GM12878 (cell line): Measurements from ENCODE around the gene MAST2. TPM values are rescaled to one million over a fixed set of nuclear protein-coding genes. Genes with fewer than 3 reads are reported as not detected.

Experiments used
- ATAC-seq: fragments of 200-7000 bp; cut with Tn5 transposase; 3 replicates; pipeline ENCODE4 v1.9.1; 2020; ENCODE audit warnings: mild to moderate bottlenecking, moderate library complexity
- BruUV-seq: library from RNA; stranded (reverse); fragments of 400-500 nt; replicated peaks from 2 replicates; lab custom pipeline; 2021; lab: Mats Ljungman, UMichigan
- CTCF ChIA-PET: fragments of 300-600 bp; sonication (Branson Sonifier 250); formaldehyde crosslinking; extraction: SDS; loops from one replicate; lab custom pipeline; 2021; ENCODE audit warnings: inconsistent platforms; lab: Yijun Ruan, JAX
- POLR2A ChIA-PET: fragments of 350-600 bp; formaldehyde crosslinking; extraction: SDS; loops from one replicate; lab custom pipeline; 2021; ENCODE audit warnings: inconsistent platforms; lab: Charles Lee
- RAD21 ChIA-PET: fragments of 300-600 bp; sonication (Branson Sonifier 250); formaldehyde crosslinking; loops from one replicate; lab custom pipeline; 2023; ENCODE audit warnings: antibody characterized with exemption; ENCODE audit not compliant: unreplicated experiment; lab: Charles Lee
- SMC1A ChIA-PET: fragments of 300-600 bp; sonication (Branson Sonifier 250); formaldehyde crosslinking; loops from one replicate; lab custom pipeline; 2023; ENCODE audit not compliant: unreplicated experiment, uncharacterized antibody; lab: Charles Lee
- DNase-seq: peaks from one replicate; pipeline ENCODE4 v3.0.0-alpha.2; 2011; ENCODE audit warnings: low read depth, low spot score
- FAIRE-seq: peaks from 3 replicates; lab custom pipeline; 2011; peaks lifted over from hg19 to GRCh38; lab: Jason Lieb, UNC
- H2AFZ ChIP-seq: 2 replicates; pipeline ENCODE4 v1.6.0; 2011; ENCODE audit warnings: low read depth, low read length, control low read depth; ENCODE audit not compliant: control insufficient read depth
- H3K27ac ChIP-seq: 2 replicates; pipeline ENCODE4 v1.5.1; 2011; ENCODE audit warnings: control low read depth; ENCODE audit not compliant: control insufficient read depth, insufficient read depth
- H3K27me3 ChIP-seq, 2 experiments: replicated peaks in 1 of 2; 2 replicates each; pipeline versions ENCODE4 v1.6.0 to v1.6.1; 2011; ENCODE audit warnings: low read length in 1 of 2; ENCODE audit not compliant: control insufficient read depth in 2 of 2, insufficient read depth in 2 of 2
- H3K36me3 ChIP-seq, 2 experiments: 2 replicates each; pipeline ENCODE4 v1.5.1; 2011; ENCODE audit warnings: low read length in 1 of 2; ENCODE audit not compliant: control insufficient read depth in 2 of 2, insufficient read depth in 2 of 2
- H3K4me1 ChIP-seq: 2 replicates; pipeline ENCODE4 v1.6.1; 2011; ENCODE audit warnings: mild to moderate bottlenecking, low read length, moderate library complexity, mixed read lengths; ENCODE audit not compliant: control insufficient read depth, insufficient read depth
- H3K4me2 ChIP-seq: 2 replicates; pipeline ENCODE4 v1.6.0; 2011; ENCODE audit warnings: control low read depth; ENCODE audit not compliant: control insufficient read depth, insufficient read depth
- H3K4me3 ChIP-seq: fragments of 200-600 bp; sonication (generic); 2 replicates; pipeline ENCODE4 v1.5.1; 2016
- H3K79me2 ChIP-seq: 2 replicates; pipeline ENCODE4 v1.6.0; 2011; ENCODE audit warnings: low read length; ENCODE audit not compliant: control insufficient read depth, insufficient read depth
- H3K9ac ChIP-seq: 2 replicates; pipeline ENCODE4 v1.8.0; 2011; ENCODE audit warnings: low read length, control low read depth, mixed read lengths; ENCODE audit not compliant: control insufficient read depth, insufficient read depth
- H3K9me3 ChIP-seq: replicated peaks from 3 replicates; pipeline ENCODE4 v1.5.1; 2011; ENCODE audit warnings: mild to moderate bottlenecking, low read length; ENCODE audit not compliant: control insufficient read depth, insufficient read depth
- H4K20me1 ChIP-seq: 2 replicates; pipeline ENCODE4 v1.6.0; 2011; ENCODE audit not compliant: control insufficient read depth, insufficient read depth
- BACH1 ChIP-seq: fragments of 450-650 bp; IDR thresholded peaks from 2 replicates; pipeline ENCODE4 v1.6.1; 2017; ENCODE audit warnings: mild to moderate bottlenecking, borderline replicate concordance
- CREM ChIP-seq: IDR thresholded peaks from 2 replicates; pipeline ENCODE4 v1.6.1; 2014; ENCODE audit warnings: antibody characterized with exemption, low read depth
- DPF2 ChIP-seq: fragments of 450-650 bp; IDR thresholded peaks from 2 replicates; pipeline ENCODE4 v1.6.1; 2017; ENCODE audit warnings: mild to moderate bottlenecking
- EED ChIP-seq: sonication (generic); IDR thresholded peaks from 2 replicates; pipeline ENCODE4 v1.6.1; 2016; ENCODE audit warnings: antibody characterized with exemption, low read depth
- MLLT1 ChIP-seq: fragments of 450-650 bp; IDR thresholded peaks from 2 replicates; pipeline ENCODE4 v1.6.1; 2016; ENCODE audit warnings: mild to moderate bottlenecking
- MTA2 ChIP-seq: fragments of 450-650 bp; IDR thresholded peaks from 2 replicates; pipeline ENCODE4 v1.6.1; 2016; ENCODE audit warnings: low read depth, mild to moderate bottlenecking, moderate library complexity
- PAX5 ChIP-seq: IDR thresholded peaks from 2 replicates; pipeline ENCODE4 v1.6.1; 2011; ENCODE audit warnings: low read depth, low read length, borderline replicate concordance
- RBBP5 ChIP-seq: fragments of 200-600 bp; sonication (generic); conservative IDR thresholded peaks from 2 replicates; pipeline ENCODE4 v1.6.1; 2016
- TBL1XR1 ChIP-seq: IDR thresholded peaks from 2 replicates; pipeline ENCODE4 v1.6.1; 2012; ENCODE audit warnings: low read depth, low read length, improper control_type of control experiment
- TCF7 ChIP-seq: IDR thresholded peaks from 2 replicates; pipeline ENCODE4 v1.6.1; 2014; ENCODE audit warnings: antibody characterized with exemption, borderline replicate concordance
- YY1 ChIP-seq: IDR thresholded peaks from 2 replicates; pipeline ENCODE4 v1.6.1; 2011; ENCODE audit warnings: low read depth, mild to moderate bottlenecking, low read length
- ZNF687 ChIP-seq: fragments of 450-650 bp; IDR thresholded peaks from 2 replicates; pipeline ENCODE4 v1.6.1; 2017; ENCODE audit warnings: mild to moderate bottlenecking, moderate library complexity
- WGBS: methylation state at CpG from one replicate; pipeline ENCODE4 v1.1.6; 2016; ENCODE audit warnings: low lambda C conversion rate; ENCODE audit not compliant: insufficient replicate concordance, insufficient coverage; ENCODE audit errors: missing lambda C conversion rate; 5-methylcytosine and 5-hydroxymethylcytosine counted together
- in situ Hi-C: fragments of 300-500 bp; cut with MboI; formaldehyde crosslinking; loops from 9 replicates; pipeline ENCODE4 v1.14.3; 2018; ENCODE audit warnings: mixed read lengths
- intact Hi-C: fragments of 100-400 bp; cut with micrococcal nuclease; formaldehyde crosslinking; loops from one replicate; pipeline ENCODE4 v1.14.2; 2022; ENCODE audit not compliant: unreplicated experiment
- polyA plus RNA-seq, 11 experiments: library from polyadenylated mRNA; depleted of rRNA in 4 of 11; unstranded in 6 of 11; stranded (reverse) in 5 of 11; fragments of >200 nt; fragmentation: Nextera tagmentation in 4 of 11; fragmentation: Illumina TruSeq in 1 of 11; extraction: Ambion mirVana in 4 of 11; extraction: Trizol in 1 of 11; gene quantifications; 1 replicate in 1 of 11; 2 replicates in 10 of 11; pipeline versions ENCODE4 v1.2.1 to v1.2.3, GENCODE V29; 2011 to 2016; ENCODE audit warnings: inconsistent platforms in 2 of 11, missing spikeins in 2 of 11, low read depth in 1 of 11
- total RNA-seq, 4 experiments: library from RNA; depleted of rRNA in 3 of 4; stranded (reverse); fragments of >200 nt in 3 of 4; fragmentation: Illumina TruSeq in 1 of 4; extraction: Trizol in 1 of 4; gene quantifications; 2 replicates each; pipeline versions ENCODE4 v1.2.1 to v1.2.3, GENCODE V29; 2013 to 2021
- TF ChIP-seq, protein P1 (sequence below): fragments of 450-650 bp; IDR thresholded peaks from 2 replicates; pipeline ENCODE4 v1.6.1; 2016; ENCODE audit warnings: mild to moderate bottlenecking, moderate library complexity, borderline replicate concordance

MAST2 gene
- total and polyA plus RNA-seq, 10 of the 15 experiments (the other 5 are each of a cell fraction or from before 2014, with no cell fraction given) = 1.0 to 28.7 (median 13.8) TPM

GRCh38 chr1:45828841-45829240, 25.4 kb downstream of the MAST2 start:
- ChIA-PET RAD21 (no interaction called here), POLR2A (no interaction called here), CTCF (no interaction called here), SMC1A (interaction anchor here (0.7 kb wide), 1 partner anchor 137 kb away, joined by 3 read pairs; no protein-coding TSS in a partner anchor)
- Histone ChIP-seq H4K20me1 (no peaks in the 10 kb centered on the region), H3K79me2 (no peaks in the 10 kb centered on the region), H2AFZ (no peak overlapping the region), H3K4me1 (no peaks in the 10 kb centered on the region), H3K27me3 (no peaks in the 10 kb centered on the region), H3K27ac (no peak overlapping the region), H3K9me3 (no peaks in the 10 kb centered on the region), H3K4me3 (no peak overlapping the region), H3K9ac (no peak overlapping the region), H3K36me3 (peaks cover 2 to 9% of the 10 kb centered on the region in 2 experiments), H3K4me2 (no peak overlapping the region)
- WGBS = 100% methylated on average over 1 of the region's 1 CpG
- in situ Hi-C loops = no loop called here
- ATAC-seq = no peak
- intact Hi-C loops = no loop called here
- no TSS peak for BruUV-seq
- FAIRE-seq = no peak
- DNase-seq = no peak
- TF ChIP-seq EED (no peak), RBBP5 (no peak), BACH1 (no peak), ZNF687 (no peak), TBL1XR1 (no peak), MTA2 (no peak), PAX5 (no peak), DPF2 (no peak), MLLT1 (no peak), TCF7 (no peak), YY1 (no peak), CREM (no peak)
- TF ChIP-seq, protein P1, sequence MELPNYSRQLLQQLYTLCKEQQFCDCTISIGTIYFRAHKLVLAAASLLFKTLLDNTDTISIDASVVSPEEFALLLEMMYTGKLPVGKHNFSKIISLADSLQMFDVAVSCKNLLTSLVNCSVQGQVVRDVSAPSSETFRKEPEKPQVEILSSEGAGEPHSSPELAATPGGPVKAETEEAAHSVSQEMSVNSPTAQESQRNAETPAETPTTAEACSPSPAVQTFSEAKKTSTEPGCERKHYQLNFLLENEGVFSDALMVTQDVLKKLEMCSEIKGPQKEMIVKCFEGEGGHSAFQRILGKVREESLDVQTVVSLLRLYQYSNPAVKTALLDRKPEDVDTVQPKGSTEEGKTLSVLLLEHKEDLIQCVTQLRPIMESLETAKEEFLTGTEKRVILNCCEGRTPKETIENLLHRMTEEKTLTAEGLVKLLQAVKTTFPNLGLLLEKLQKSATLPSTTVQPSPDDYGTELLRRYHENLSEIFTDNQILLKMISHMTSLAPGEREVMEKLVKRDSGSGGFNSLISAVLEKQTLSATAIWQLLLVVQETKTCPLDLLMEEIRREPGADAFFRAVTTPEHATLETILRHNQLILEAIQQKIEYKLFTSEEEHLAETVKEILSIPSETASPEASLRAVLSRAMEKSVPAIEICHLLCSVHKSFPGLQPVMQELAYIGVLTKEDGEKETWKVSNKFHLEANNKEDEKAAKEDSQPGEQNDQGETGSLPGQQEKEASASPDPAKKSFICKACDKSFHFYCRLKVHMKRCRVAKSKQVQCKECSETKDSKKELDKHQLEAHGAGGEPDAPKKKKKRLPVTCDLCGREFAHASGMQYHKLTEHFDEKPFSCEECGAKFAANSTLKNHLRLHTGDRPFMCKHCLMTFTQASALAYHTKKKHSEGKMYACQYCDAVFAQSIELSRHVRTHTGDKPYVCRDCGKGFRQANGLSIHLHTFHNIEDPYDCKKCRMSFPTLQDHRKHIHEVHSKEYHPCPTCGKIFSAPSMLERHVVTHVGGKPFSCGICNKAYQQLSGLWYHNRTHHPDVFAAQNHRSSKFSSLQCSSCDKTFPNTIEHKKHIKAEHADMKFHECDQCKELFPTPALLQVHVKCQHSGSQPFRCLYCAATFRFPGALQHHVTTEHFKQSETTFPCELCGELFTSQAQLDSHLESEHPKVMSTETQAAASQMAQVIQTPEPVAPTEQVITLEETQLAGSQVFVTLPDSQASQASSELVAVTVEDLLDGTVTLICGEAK = no peak
